Sigmoid colon (tissue), 7 donors: Measurements from ENCODE around the gene PRSS27. TPM values are rescaled to one million over a fixed set of nuclear protein-coding genes. Genes with fewer than 3 reads are reported as not detected.
A peak's percentile ranks its signal among the peaks of the same experiment; 100 is the strongest.

Experiments used
- DNase-seq: peaks from one replicate; pipeline ENCODE4 v3.0.0-alpha.2; 2019
- H3K27ac ChIP-seq, 4 donors: fragments of 200-600 bp; sonication (generic); one replicate each; pipeline ENCODE4 v1.5.1; 2016 to 2019; ENCODE audit warnings: mild to moderate bottlenecking in 1 of 4
- H3K27me3 ChIP-seq, 3 donors: fragments of 200-600 bp; sonication (generic); one replicate each; pipeline ENCODE4 v1.5.1; 2019; ENCODE audit warnings: mild to moderate bottlenecking in 1 of 3
- H3K36me3 ChIP-seq, 4 donors: fragments of 200-600 bp; sonication (generic); one replicate each; pipeline ENCODE4 v1.5.1; 2016 to 2019
- H3K4me1 ChIP-seq, 4 donors: fragments of 200-600 bp; sonication (generic); one replicate each; pipeline ENCODE4 v1.5.1; 2017 to 2019
- H3K4me3 ChIP-seq, 4 donors: fragments of 200-600 bp; sonication (generic); one replicate each; pipeline ENCODE4 v1.5.1; 2017 to 2019; ENCODE audit warnings: mild to moderate bottlenecking in 2 of 4, moderate library complexity in 1 of 4
- H3K9me3 ChIP-seq, 4 donors: fragments of 200-600 bp in 3 of 4; sonication (generic) in 3 of 4; one replicate each; pipeline versions ENCODE4 v1.5.1 to v1.6.1; 2013 to 2019
- EP300 ChIP-seq, 4 donors: sonication (generic); formaldehyde crosslinking; IDR thresholded peaks; one replicate each; pipeline ENCODE4 v1.6.1; 2017; ENCODE audit warnings: antibody characterized with exemption in 4 of 4
- POLR2A ChIP-seq, 2 donors: fragments of 450-650 bp; IDR thresholded peaks; one replicate each; pipeline ENCODE4 v1.6.1; 2016; ENCODE audit warnings: antibody characterized with exemption in 2 of 2, mild to moderate bottlenecking in 2 of 2, moderate library complexity in 2 of 2
- POLR2AphosphoS5 ChIP-seq, 4 donors: sonication (generic); formaldehyde crosslinking; IDR thresholded peaks; one replicate each; pipeline ENCODE4 v1.6.1; 2017; ENCODE audit warnings: antibody characterized with exemption in 4 of 4
- WGBS, 2 donors: extraction: QIAGEN DNeasy Blood & Tissue Kit; methylation state at CpG; one replicate each; pipeline ENCODE4 v1.1.7; 2013; 5-methylcytosine and 5-hydroxymethylcytosine counted together
- intact Hi-C: fragments of 100-400 bp; cut with DNase I; formaldehyde crosslinking; loops from one replicate; pipeline ENCODE4 v1.15.1; 2023
- polyA plus RNA-seq, 3 donors: library from polyadenylated mRNA; stranded (reverse); fragments of 200-250 nt; gene quantifications; one replicate each; pipeline ENCODE4 v1.2.3, GENCODE V29; 2013
- total RNA-seq, 4 donors: library from RNA; depleted of rRNA; stranded (reverse); fragments of >200 nt; gene quantifications; one replicate each; pipeline ENCODE4 v1.1.0, GENCODE V29; 2016
- TF ChIP-seq, protein P1 (sequence below), 4 experiments: fragments of 450-650 bp in 3 of 4; fragments of 200-600 bp in 1 of 4; IDR thresholded peaks; one replicate each; pipeline ENCODE4 v1.5.1; 2016 to 2019; ENCODE audit warnings: antibody characterized with exemption in 4 of 4, mild to moderate bottlenecking in 3 of 4, moderate library complexity in 2 of 4
- donor health status: healthy with polysubstance abuse.
- donor health status: Bipolar disorder and iron deficiency.
- donor health status: healthy.

PRSS27 gene
- total and polyA plus RNA-seq, 7 donors, result 0.60 to 5.0 (median 1.4) TPM; not detected in 1

DNA sequence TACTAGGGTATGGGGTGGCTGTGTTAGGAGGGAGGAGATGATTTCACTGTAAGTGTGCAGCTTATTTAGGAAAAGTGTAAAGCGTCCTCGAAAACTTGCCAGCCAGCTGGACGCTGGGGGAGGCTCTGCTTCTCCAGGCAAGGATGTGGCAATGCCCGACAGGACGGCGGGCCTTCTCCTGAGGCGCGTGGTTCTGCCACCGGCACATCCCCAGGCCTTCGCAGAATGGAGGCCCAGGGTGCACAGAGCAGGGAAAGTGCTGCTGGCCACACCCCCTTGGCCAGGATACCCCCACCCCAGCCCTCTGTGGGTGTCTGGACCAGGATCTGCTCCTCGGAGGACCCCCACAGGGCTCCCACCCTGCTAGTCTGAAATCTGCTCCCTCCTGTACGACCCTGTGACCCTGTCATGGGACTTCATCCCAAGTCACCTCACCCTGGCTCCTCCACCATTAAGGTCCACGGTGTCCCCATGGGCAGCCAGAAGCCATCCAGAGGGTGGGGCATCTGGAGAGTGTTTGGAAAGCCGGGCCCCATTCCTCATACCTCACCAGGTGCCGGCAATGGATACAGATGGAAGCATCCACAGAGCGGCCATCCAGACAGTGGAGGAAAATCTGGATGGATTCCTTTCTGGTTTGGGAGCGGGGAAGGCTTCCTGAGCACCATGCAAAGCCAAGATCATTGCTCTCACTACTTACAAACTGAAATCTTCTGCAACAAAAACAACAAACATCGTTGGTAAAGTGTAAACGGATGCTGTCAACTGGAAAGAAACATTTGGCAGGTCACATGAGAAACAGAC is 23.2 kb upstream of the PRSS27 start:
- WGBS, 2 donors, result 88 to 89% methylated on average over 19 of the region's 19 CpGs
- TF ChIP-seq EP300 (IDR thresholded peaks at IDR 0.05), result no peak
- TF ChIP-seq POLR2A (IDR thresholded peaks at IDR 0.05), result no peak
- TF ChIP-seq, protein P1, sequence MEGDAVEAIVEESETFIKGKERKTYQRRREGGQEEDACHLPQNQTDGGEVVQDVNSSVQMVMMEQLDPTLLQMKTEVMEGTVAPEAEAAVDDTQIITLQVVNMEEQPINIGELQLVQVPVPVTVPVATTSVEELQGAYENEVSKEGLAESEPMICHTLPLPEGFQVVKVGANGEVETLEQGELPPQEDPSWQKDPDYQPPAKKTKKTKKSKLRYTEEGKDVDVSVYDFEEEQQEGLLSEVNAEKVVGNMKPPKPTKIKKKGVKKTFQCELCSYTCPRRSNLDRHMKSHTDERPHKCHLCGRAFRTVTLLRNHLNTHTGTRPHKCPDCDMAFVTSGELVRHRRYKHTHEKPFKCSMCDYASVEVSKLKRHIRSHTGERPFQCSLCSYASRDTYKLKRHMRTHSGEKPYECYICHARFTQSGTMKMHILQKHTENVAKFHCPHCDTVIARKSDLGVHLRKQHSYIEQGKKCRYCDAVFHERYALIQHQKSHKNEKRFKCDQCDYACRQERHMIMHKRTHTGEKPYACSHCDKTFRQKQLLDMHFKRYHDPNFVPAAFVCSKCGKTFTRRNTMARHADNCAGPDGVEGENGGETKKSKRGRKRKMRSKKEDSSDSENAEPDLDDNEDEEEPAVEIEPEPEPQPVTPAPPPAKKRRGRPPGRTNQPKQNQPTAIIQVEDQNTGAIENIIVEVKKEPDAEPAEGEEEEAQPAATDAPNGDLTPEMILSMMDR (IDR thresholded peaks at IDR 0.05), result no peak
- DNase-seq, result no peak
- Histone ChIP-seq H3K9me3 (no peaks in the 10 kb centered on the region), H3K4me1 (no peaks in the 10 kb centered on the region), H3K27me3 (peaks cover 0 to 21% (median 8%) of the 10 kb centered on the region in 3 donors), H3K36me3 (no peaks in the 10 kb centered on the region), H3K27ac (no peak overlapping the region), H3K4me3 (no peak overlapping the region)
- intact Hi-C loops, result no loop called here

DNA sequence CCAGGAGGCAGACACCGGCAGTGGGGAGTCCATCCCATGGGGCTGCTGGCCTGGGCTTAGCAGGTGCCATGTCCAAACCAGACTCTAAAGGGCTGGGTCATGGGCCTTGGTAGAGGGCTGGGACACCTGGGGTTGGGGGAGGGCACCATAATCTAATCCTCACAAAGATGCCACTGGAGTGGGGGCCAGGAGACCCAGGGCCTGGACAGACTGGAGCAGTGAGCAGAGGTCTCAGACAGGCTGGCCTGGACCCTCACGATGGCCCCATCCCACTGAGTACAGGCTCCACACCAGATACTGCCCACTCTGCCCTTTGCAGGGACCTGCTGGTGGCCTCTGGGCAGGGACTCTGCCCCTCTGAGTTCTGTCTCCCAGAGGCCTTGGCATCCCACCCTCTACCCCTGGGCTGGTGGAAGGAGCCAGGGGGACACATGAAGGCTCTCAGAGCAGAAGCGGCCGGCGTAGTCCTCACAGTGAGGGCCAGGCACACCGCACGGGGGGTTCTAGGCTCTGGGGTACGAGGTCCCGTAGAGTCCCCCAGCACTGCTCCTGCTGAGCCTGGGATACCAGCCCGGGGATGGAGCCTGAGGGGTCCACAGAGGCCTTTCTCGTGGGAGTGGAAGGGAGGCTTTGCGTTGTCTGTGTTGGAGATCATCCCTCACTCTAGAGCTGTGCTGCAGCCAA is 22.4 kb upstream of the PRSS27 start:
- intact Hi-C loops, result no loop called here
- TF ChIP-seq POLR2AphosphoS5 (IDR thresholded peaks at IDR 0.05) (no peak), POLR2A (IDR thresholded peaks at IDR 0.05) (no peak), EP300 (IDR thresholded peaks at IDR 0.05) (no peak)
- TF ChIP-seq, protein P1 (IDR thresholded peaks at IDR 0.05), result no peak
- Histone ChIP-seq H3K4me1 (no peaks in the 10 kb centered on the region), H3K36me3 (no peaks in the 10 kb centered on the region), H3K9me3 (no peaks in the 10 kb centered on the region), H3K27ac (no peak overlapping the region), H3K4me3 (no peak overlapping the region), H3K27me3 (peaks cover 0 to 28% (median 16%) of the 10 kb centered on the region in 3 donors)
- 95% methylated on average over 12 of the region's 12 CpGs for WGBS, 2 donors
- DNase-seq, result peak; percentile 53

DNA sequence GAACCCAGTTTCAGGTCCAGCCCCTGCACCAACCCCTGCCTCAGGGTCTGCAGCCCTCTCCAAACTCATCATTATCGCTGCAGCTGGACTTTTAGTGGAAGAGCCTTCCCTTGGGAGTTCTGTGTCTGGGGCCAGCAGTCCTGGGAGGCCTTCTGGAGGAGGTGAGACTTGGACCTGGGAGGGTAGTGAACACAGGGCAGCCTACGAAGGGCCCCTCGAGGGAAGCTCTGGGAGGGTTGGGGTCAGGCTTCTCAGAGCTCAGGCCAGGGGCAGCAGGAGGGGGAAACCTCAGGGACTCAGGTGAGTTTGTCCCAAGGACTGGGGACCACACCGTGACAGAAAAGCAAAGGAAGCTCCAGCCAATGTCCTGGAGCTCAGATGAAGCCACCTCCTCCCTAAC is 21.1 kb upstream of the PRSS27 start:
- 84 to 93% methylated on average over 4 of the region's 4 CpGs for WGBS, 2 donors
- Histone ChIP-seq H3K27me3 (peaks cover 0 to 30% (median 27%) of the 10 kb centered on the region in 3 donors), H3K27ac (no peak overlapping the region), H3K4me3 (no peak overlapping the region), H3K9me3 (no peaks in the 10 kb centered on the region), H3K4me1 (no peaks in the 10 kb centered on the region), H3K36me3 (no peaks in the 10 kb centered on the region)
- intact Hi-C loops, result no loop called here
- DNase-seq, result no peak
- TF ChIP-seq POLR2A (IDR thresholded peaks at IDR 0.05), result no peak
- TF ChIP-seq EP300 (IDR thresholded peaks at IDR 0.05), result no peak
- TF ChIP-seq POLR2AphosphoS5 (IDR thresholded peaks at IDR 0.05), result no peak
- TF ChIP-seq, protein P1 (IDR thresholded peaks at IDR 0.05), result no peak

DNA sequence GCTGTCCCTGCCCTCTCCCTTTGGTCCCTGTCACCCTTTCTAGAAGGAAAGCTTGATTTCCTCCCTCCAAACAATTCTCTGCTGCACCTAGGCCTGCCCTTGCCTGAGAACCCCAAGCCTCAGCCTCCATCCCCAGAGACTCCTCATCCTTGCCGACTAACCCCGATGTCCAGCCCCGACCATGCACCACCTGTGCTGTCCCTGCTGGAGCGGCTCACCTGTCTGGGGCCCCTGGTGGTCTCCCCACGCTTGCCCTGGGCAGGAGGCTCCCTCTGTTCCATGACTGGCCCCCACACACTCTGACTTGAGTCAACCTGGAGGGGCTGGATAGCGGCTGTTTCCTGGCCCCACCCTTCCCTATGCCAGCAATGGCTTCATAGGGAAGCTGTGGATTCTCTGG is 20.5 kb upstream of the PRSS27 start:
- peaks cover 0 to 30% (median 27%) of the 10 kb centered on the region in 3 donors for H3K27me3 ChIP-seq
- H3K4me1 ChIP-seq, result no peaks in the 10 kb centered on the region
- TF ChIP-seq, protein P1 (IDR thresholded peaks at IDR 0.05), result no peak
- no peak for TF ChIP-seq EP300 (IDR thresholded peaks at IDR 0.05)
- no peak for TF ChIP-seq POLR2AphosphoS5 (IDR thresholded peaks at IDR 0.05)
- TF ChIP-seq POLR2A (IDR thresholded peaks at IDR 0.05), result no peak
- DNase-seq, result no peak
- H3K36me3 ChIP-seq, result no peaks in the 10 kb centered on the region
- 93% methylated on average over 6 of the region's 6 CpGs for WGBS, 2 donors
- no peak overlapping the region for H3K27ac ChIP-seq
- H3K4me3 ChIP-seq, result no peak overlapping the region
- intact Hi-C loops, result no loop called here
- no peaks in the 10 kb centered on the region for H3K9me3 ChIP-seq
